ENCODE data around the gene KIF1A.
"Not testable (repeated sequence)": the region's sequence is repeated elsewhere in the genome, so short reads cannot be mapped to it uniquely, and the experiment has no call there.

Gene KIF1A

GRCh38 chr2:240687045-240687740 is 132.8 kb downstream of the KIF1A start:
- DNase-seq (ENCODE audit: low read depth), result no peak

DNA sequence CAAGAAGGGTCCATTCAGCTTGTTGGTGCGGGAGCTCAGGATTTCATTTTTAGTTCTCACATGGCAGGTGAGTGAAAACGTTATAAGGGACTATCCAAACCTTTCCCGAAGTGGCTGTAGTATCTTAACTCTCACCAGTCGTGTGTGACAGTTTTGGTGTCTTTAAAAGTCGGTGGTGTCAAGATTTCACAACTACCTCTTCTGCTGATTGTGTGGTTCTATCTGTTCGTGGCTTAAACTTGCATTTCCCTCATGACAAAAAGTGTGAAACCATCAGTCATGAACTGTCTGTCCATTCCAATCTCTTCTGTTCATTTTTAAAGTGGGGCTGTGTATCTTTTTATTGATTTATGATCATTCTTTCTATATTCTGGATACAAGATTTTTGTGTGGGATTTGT is 133.6 kb downstream of the KIF1A start:
- DNase-seq (ENCODE audit: low read depth), result no peak

DNA sequence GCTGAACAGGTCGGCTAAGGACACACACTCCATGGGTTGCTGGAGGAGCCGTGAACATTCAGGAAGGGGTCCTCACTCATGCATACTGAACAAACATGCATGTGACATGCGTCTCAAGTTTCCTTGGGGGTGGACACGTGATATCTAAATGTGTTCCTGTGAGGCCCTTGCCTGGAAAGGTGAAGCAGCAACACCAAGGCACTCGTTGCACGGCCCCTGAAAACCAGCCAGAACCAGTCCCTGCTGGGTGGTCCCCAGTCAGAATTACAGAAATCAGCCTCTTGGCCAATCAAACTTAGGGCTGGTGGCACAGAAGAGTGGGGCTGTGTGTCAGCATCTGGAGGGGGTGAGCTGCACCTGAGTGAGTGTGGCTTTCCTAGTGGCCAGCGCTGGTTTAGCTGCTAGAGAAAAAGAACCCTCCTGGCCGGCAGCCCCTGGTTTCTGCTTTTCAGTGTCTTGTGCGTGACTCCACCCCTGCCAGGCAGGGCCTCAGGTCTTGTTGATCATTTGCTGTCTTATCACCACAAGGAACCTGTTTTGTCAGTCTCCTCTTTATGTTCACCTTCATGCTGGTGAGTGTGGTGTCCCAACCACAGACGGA is 134.1 kb downstream of the KIF1A start:
- DNase-seq (ENCODE audit: low read depth), result no peak

DNA sequence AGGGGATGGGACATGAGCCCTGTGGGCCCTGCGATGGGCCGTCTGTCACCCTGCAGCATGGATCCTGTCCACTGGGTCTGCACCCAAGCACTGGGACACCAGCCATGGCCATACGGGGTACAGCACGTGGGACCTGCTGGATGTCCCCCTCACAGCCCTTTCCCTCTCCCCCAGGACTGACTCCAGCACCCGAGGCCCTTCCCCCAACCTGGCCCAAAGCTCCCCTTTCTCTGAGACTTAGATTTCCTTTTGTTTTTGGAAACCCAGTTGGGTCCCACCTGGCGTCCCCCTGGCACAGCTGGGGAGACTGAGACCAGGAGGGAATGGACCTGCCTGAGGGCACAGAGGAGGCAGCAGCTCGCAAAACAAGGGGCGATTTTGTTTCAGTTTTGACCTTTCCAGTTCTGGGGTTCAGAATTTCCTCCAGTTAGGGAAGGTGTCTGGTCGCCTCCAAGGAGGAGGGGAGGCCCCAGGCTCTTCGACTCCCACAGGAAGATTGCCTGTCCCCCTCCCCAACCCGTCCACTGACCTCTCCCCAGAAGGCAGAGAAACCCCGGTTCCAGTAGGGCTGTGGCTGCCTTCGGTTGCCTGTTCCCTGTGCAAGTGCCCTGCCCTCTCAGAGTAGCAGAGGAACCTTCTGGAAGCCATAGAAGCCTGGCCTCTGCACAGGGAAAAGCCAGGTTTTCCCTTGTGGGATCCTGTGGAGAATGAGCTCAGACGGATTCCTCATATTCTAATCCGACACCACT is 135.9 kb downstream of the KIF1A start:
- DNase-seq (ENCODE audit: low read depth), result not testable (repeated sequence)

GRCh38 chr2:240683329-240683979 is 136.6 kb downstream of the KIF1A start:
- DNase-seq (ENCODE audit: low read depth), result not testable (repeated sequence)

DNA sequence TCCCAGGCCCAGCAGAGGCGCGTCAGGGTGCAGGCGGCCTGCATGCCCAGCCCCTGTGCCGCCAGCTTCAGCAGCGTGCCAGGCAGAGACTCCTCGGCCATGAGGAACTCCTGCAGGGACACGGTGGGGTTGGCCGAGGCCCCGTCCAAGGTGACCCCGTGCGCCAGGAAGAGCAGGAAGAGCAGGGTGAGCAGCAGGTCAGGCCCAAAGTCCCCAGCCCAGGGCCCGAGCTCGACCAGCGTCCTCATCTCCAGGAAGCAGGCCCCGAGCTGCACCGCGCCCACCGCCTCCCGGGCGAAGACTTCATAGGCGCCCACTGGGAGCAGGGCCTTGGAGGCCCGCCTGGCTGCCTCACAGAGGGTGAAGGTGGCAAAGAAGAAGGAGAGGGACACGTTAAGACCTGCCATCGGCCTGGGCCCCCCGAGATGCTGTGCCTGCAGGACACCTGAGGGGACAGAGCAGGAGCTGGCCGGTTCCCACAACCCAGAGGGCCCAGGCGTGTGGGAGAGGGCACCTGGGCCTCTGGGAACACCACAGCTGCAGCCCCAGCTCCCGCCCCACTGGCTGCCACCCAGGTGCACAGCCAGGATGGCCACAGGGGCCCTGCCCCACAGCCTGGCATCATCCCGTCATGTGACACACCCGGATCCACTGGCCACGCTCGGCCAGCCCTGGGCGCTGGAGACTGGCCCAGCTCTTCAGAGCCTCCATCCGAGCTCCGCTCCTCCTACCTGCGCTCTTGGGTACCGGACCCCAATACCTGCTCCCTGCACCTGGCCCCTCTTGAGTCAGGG is 137.4 kb downstream of the KIF1A start, which contains the start of gene AQP12B:
Gene AQP12B (minus strand): TSS at position 455 of the 794 bp plus-strand sequence. CDS start 48 bp downstream, at position 407.
- DNase-seq (ENCODE audit: low read depth), result not testable (repeated sequence)

DNA sequence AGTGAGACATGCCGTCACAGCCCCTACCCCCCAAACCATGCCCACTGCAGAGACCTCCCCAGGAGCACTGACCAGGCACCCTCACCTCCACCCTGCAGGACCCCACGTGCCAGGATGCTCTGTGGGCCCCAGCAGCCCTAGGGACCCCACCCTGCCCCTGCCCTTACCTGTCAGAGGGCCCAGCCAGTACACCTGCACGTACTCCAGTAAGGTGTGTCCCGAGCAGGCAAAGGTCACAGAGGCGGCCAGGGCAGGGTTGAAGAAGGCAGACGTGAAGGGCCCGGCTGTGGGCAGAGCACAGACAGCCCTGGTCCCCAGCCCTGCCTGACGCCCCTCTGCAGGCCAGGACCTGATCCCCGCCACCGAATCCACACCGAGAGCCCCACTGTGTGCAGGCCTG is 139.8 kb downstream of the KIF1A start:
- DNase-seq (ENCODE audit: low read depth), result not testable (repeated sequence)

DNA sequence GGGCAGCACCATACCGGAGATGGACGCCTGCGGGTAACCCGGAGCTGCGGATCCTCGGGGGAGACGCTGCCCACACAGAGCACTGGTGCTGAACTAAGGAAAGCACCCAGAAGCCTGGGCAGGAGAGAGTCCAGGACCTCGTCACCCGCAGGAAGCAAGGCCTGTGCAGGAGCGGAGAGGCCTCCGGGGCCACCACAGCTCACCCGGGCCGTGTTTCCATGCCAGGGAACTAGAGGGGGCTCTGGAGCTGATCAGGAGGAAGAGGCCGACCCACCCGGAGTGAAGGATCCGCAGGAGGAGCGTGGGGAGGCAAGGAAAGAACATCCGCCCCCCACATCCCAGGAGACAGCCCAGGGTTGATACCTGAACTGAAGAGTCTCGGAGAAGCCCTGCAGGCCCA is 141.1 kb downstream of the KIF1A start:
- DNase-seq (ENCODE audit: low read depth), result not testable (repeated sequence)

DNA sequence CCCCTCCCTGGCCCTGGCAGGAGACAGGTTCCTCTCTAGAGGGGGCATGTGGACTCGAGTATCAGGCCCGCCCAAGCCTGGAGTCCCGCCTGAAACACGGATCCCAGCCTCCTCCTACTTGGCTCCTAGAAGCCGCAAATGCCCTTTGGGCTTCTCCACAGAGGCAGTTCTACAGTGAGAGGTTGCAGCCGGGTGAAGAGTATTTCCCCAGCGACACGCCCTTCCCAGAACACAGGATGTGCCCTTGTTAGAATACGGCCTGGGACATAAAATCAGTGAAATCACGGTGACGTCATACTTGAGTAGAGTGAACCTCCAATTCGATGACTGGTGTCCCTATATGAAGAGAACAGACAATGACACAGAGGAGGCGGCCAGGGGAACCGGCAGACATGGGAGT is 142.0 kb downstream of the KIF1A start:
- not testable (repeated sequence) for DNase-seq (ENCODE audit: low read depth)

DNA sequence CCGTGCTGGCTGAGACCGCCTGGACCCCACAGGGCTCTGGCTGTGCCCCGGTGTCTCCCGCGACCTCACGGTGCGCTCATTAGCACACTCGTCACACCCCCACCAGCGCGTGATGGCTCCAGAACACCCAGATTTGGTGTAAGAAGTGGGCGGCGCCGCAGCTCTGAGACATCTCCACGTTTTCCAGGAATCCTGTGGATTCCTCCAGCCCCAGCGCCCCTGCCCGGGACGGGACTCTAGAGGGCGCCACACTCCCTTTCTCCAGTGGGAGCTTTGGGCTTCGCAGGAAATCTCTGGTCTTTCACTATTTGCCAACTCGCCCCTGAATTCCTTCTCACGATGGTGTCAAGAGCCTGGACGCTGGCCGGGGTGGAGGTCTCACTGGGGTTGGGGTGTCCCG is 144.7 kb downstream of the KIF1A start:
- DNase-seq (ENCODE audit: low read depth), result not testable (repeated sequence)

- DNase-seq (ENCODE audit: low read depth), result not testable (repeated sequence)
Measured at GRCh38 chr2:240674461-240675184, 145.4 kb downstream of the KIF1A start.

DNA sequence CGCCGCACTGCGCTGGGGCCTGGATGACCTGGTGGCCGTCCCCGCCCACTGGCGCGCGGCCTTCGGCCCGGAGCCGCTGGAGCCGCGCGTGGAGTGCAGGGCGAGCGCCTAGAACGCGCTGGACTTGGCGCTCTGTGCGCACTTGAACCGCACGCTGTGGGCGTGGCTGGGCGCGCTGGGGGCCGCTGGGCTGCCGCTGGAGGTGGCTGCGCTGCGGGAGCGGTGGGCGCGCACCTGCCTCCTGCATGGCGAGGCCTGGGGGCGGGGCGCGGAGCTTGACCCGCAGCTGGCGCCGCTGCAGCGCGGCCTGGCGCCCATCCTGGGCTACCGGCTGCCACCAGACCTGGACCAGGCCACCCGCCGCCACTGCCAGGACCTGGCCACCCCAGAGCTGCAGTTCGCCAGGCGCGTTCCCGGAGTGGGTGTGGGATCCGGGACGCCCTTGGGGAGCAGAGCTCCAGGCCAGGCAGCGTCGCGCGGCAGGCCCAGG is 147.3 kb downstream of the KIF1A start:
- no peak for DNase-seq (ENCODE audit: low read depth)

- no peak for DNase-seq (ENCODE audit: low read depth)
Measured at GRCh38 chr2:240672076-240672700, 147.8 kb downstream of the KIF1A start.

DNA sequence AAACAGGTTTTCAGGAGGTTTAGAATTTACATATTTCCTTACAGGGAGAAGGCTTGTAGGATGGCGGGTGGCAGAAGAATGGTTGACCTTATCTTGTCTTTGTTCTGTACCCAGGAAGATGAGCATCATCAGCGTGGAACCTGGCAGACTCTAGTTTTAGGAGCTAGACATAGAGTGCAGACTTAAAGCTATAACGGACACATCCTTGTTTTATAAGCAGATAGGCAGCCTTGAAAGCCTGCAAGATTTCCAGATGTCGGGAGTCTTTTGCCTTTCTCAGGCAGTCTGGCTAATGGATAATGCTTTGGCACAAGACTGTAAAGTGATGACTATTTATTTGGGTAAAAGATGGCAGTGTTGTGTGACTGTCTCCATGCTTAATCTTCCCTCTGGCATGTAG is 149.1 kb downstream of the KIF1A start:
- DNase-seq (ENCODE audit: low read depth), result no peak

GRCh38 chr2:240670402-240670801 is 149.6 kb downstream of the KIF1A start:
- no peak for DNase-seq (ENCODE audit: low read depth)

GRCh38 chr2:240664622-240665021 is 155.4 kb downstream of the KIF1A start:
- DNase-seq (ENCODE audit: low read depth), result no peak
